ENCODE data around the gene TMEM132C.

- TF ChIP-seq RCOR2 (CRISPR knock-in tag; IDR thresholded peaks at IDR 0.05) (no peak), FOSL2 (CRISPR knock-in tag; IDR thresholded peaks at IDR 0.05) (no peak), POLR2A (IDR thresholded peaks at IDR 0.05; ENCODE audit: insufficient read depth in 1 of 2, low read depth in 2 of 2, low read length in 2 of 2) (no peak), THAP9 (CRISPR knock-in tag; IDR thresholded peaks at IDR 0.05; ENCODE audit: borderline replicate concordance) (no peak), EP300 (IDR thresholded peaks at IDR 0.05; ENCODE audit: low read depth in 2 of 2, low read length in 2 of 2) (no peak), EP300 (CRISPR knock-in tag; IDR thresholded peaks at IDR 0.05; ENCODE audit: borderline replicate concordance) (no peak), BHLHE40 (IDR thresholded peaks at IDR 0.05; ENCODE audit: low read length) (no peak), CBX2 (IDR thresholded peaks at IDR 0.05; ENCODE audit: low read depth, low read length) (no peak), CBX2 (CRISPR knock-in tag; IDR thresholded peaks at IDR 0.05; ENCODE audit: low read depth) (no peak), ELK4 (CRISPR knock-in tag; IDR thresholded peaks at IDR 0.05; ENCODE audit: borderline replicate concordance) (no peak), TEAD3 (CRISPR knock-in tag; optimal IDR thresholded peaks at IDR 0.05; ENCODE audit: borderline replicate concordance) (peak; percentile 33), ZBTB40 (IDR thresholded peaks at IDR 0.05) (no peak), ZBTB40 (CRISPR knock-in tag; IDR thresholded peaks at IDR 0.05) (no peak)
Observed at GRCh38 chr12:128671528-128672042, 404.6 kb downstream of the TMEM132C start.
